ENCODE measurements around the gene CLASP1. TPM values are rescaled to one million over a fixed set of nuclear protein-coding genes. Genes with fewer than 3 reads are reported as not detected.
A peak's percentile ranks its signal among the peaks of the same experiment; 100 is the strongest.

The CLASP1 gene
- total and polyA plus RNA-seq, 8 donors: 5.7 to 188 (median 20.8) TPM

GRCh38 chr2:121330921-121331320, 318.3 kb downstream of the CLASP1 start:
- TF ChIP-seq POLR2A (IDR thresholded peaks at IDR 0.05): no peak
- no peak for TF ChIP-seq EP300 (IDR thresholded peaks at IDR 0.05)
- no peak for TF ChIP-seq POLR2AphosphoS5 (IDR thresholded peaks at IDR 0.05)
- TF ChIP-seq, protein P1, sequence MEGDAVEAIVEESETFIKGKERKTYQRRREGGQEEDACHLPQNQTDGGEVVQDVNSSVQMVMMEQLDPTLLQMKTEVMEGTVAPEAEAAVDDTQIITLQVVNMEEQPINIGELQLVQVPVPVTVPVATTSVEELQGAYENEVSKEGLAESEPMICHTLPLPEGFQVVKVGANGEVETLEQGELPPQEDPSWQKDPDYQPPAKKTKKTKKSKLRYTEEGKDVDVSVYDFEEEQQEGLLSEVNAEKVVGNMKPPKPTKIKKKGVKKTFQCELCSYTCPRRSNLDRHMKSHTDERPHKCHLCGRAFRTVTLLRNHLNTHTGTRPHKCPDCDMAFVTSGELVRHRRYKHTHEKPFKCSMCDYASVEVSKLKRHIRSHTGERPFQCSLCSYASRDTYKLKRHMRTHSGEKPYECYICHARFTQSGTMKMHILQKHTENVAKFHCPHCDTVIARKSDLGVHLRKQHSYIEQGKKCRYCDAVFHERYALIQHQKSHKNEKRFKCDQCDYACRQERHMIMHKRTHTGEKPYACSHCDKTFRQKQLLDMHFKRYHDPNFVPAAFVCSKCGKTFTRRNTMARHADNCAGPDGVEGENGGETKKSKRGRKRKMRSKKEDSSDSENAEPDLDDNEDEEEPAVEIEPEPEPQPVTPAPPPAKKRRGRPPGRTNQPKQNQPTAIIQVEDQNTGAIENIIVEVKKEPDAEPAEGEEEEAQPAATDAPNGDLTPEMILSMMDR (IDR thresholded peaks at IDR 0.05): no peak
- WGBS, 5 donors: 89 to 93% (median 92%) methylated on average over 15 of the region's 15 CpGs
- no peaks in the 10 kb centered on the region for H3K9me3 ChIP-seq
- DNase-seq: peak in 1 of 2 donors; percentile 20
- H3K27ac ChIP-seq: no peak overlapping the region
- no peak overlapping the region for H3K4me3 ChIP-seq
- H3K36me3 ChIP-seq: no peaks in the 10 kb centered on the region
- H3K4me1 ChIP-seq: peaks cover 0 to 5% (median 0%) of the 10 kb centered on the region in 4 donors
- no peaks in the 10 kb centered on the region for H3K27me3 ChIP-seq
- intact Hi-C loops (cut with DNase I; ENCODE audit: low total_unique reads): loop anchor here (10.0 kb wide), 1 partner anchor 226 kb away; no protein-coding TSS in a partner anchor

DNA sequence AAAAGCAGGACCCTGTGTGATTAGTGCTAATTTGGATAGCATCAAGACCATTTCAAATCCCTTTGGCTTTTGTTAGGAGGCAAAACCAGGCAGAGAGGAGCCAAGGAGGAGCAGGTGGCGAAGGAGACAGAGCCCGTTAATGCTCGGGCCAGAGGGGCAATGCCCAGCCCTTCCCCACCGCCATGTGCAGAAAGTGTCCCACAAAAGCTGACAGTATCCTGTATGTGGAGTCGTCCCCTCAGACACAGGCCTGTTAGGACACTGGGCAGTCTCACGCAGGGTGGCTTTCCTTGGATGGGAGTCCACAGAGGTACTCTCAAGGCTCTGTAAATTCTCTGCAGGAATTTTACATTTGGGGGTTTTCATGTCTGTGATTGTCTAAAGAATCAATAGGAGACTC, 319.5 kb downstream of the CLASP1 start:
- 91 to 95% (median 94%) methylated on average over 6 of the region's 6 CpGs for WGBS, 5 donors
- intact Hi-C loops (cut with DNase I; ENCODE audit: low total_unique reads): loop anchor here (10.0 kb wide), 1 partner anchor 225 kb away; no protein-coding TSS in a partner anchor

DNA sequence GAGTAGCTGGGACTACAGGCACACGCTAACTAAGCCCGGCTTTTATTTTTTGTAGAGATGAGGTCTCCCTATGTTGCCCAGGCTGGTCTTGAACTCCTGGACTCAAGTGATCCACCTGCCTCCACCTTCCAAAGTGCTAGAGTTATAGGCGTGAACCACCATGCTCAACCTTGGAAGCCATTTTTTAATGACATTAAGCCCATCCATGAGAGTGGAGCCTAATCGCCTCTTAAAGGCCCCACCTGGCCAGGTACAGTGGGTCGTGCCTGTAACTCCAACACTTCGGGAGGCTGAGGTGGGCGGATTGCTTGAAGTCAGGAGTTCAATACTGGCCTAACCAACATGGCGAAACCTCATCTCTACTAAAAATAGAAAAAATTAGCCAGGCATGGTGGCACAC, 322.6 kb downstream of the CLASP1 start:
- no peaks in the 10 kb centered on the region for H3K27me3 ChIP-seq
- intact Hi-C loops (cut with DNase I; ENCODE audit: low total_unique reads): no loop called here
- DNase-seq: peak in 1 of 2 donors; percentile 13
- H3K4me1 ChIP-seq: no peaks in the 10 kb centered on the region
- TF ChIP-seq POLR2AphosphoS5 (IDR thresholded peaks at IDR 0.05) (no peak), POLR2A (IDR thresholded peaks at IDR 0.05) (no peak), EP300 (IDR thresholded peaks at IDR 0.05) (no peak)
- TF ChIP-seq, protein P1 (IDR thresholded peaks at IDR 0.05): no peak
- no peaks in the 10 kb centered on the region for H3K9me3 ChIP-seq
- H3K27ac ChIP-seq: no peak overlapping the region
- WGBS, 5 donors: 84 to 94% (median 92%) methylated on average over 8 of the region's 8 CpGs
- no peak overlapping the region for H3K4me3 ChIP-seq
- no peaks in the 10 kb centered on the region for H3K36me3 ChIP-seq

More for the DNA sequence above, 319.5 kb downstream of the CLASP1 start:
- peak in 1 of 2 donors; percentile 13 for DNase-seq
- Histone ChIP-seq H3K4me3 (no peak overlapping the region), H3K36me3 (no peaks in the 10 kb centered on the region), H3K4me1 (no peaks in the 10 kb centered on the region), H3K9me3 (no peaks in the 10 kb centered on the region), H3K27ac (no peak overlapping the region), H3K27me3 (no peaks in the 10 kb centered on the region)
- TF ChIP-seq EP300 (IDR thresholded peaks at IDR 0.05) (no peak), POLR2A (IDR thresholded peaks at IDR 0.05) (no peak), POLR2AphosphoS5 (IDR thresholded peaks at IDR 0.05) (no peak)
- TF ChIP-seq, protein P1 (IDR thresholded peaks at IDR 0.05): no peak

GRCh38 chr2:121324601-121325000, 324.7 kb downstream of the CLASP1 start:
- whole genome bisulfite sequencing, 5 donors: 88 to 94% (median 94%) methylated on average over 7 of the region's 7 CpGs
- Histone ChIP-seq H3K27me3 (peaks cover 0 to 3% (median 0%) of the 10 kb centered on the region in 3 donors), H3K4me3 (no peak overlapping the region), H3K27ac (no peak overlapping the region), H3K4me1 (no peaks in the 10 kb centered on the region), H3K9me3 (no peaks in the 10 kb centered on the region), H3K36me3 (no peaks in the 10 kb centered on the region)
- DNase-seq: peak in 1 of 2 donors; percentile 3
- intact Hi-C loops (cut with DNase I; ENCODE audit: low total_unique reads): no loop called here
- TF ChIP-seq, protein P1 (IDR thresholded peaks at IDR 0.05): no peak
- TF ChIP-seq POLR2A (IDR thresholded peaks at IDR 0.05) (no peak), EP300 (IDR thresholded peaks at IDR 0.05) (no peak), POLR2AphosphoS5 (IDR thresholded peaks at IDR 0.05) (no peak)

Data from stomach (tissue), 9 donors.